Dermis blood vessel endothelial cell (primary cell): ENCODE measurements around the gene ZNF576. TPM values are rescaled to one million over a fixed set of nuclear protein-coding genes. Genes with fewer than 3 reads are reported as not detected.
"Not testable (repeated sequence)": the region's sequence is repeated elsewhere in the genome, so short reads cannot be mapped to it uniquely, and the experiment has no call there.

Experiments used
- DNase-seq: peaks from one replicate; pipeline ENCODE4 v3.0.0; 2010
- total RNA-seq: library from RNA; depleted of rRNA; stranded (reverse); fragments of >200 nt; gene quantifications from 2 replicates; pipeline ENCODE4 v1.2.3, GENCODE V29; 2014

The ZNF576 gene
- total RNA-seq, 1 donor from 2014 or later: 12.6 TPM

GRCh38 chr19:43600326-43600725, 3.9 kb downstream of the ZNF576 start:
- DNase-seq: not testable (repeated sequence)

- DNase-seq: no peak
Observed at GRCh38 chr19:43605875-43606568, 9.6 kb downstream of the ZNF576 start.

GRCh38 chr19:43606569-43607229, 10.3 kb downstream of the ZNF576 start:
- no peak for DNase-seq

GRCh38 chr19:43607238-43608205, 11.1 kb downstream of the ZNF576 start:
- DNase-seq: no peak

- DNase-seq: no peak
Observed at GRCh38 chr19:43609872-43610271, 13.5 kb downstream of the ZNF576 start.

GRCh38 chr19:43610493-43610892, 14.1 kb downstream of the ZNF576 start:
- no peak for DNase-seq

- DNase-seq: no peak
Observed at GRCh38 chr19:43611788-43612187, 15.4 kb downstream of the ZNF576 start, which contains the start of gene SRRM5. Gene SRRM5, plus strand, starts transcription at chr19:43612088. Its CDS starts 34 bp downstream, at chr19:43612122.

- DNase-seq: no peak
Observed at GRCh38 chr19:43612374-43612773, 16.0 kb downstream of the ZNF576 start.

- DNase-seq: no peak
Observed at GRCh38 chr19:43616306-43616705, 19.9 kb downstream of the ZNF576 start.

GRCh38 chr19:43616954-43617353, 20.6 kb downstream of the ZNF576 start:
- DNase-seq: no peak

GRCh38 chr19:43618921-43619261, 22.5 kb downstream of the ZNF576 start:
- peak; percentile 64 for DNase-seq

GRCh38 chr19:43619262-43620060, 23.1 kb downstream of the ZNF576 start, which contains the start of gene ZNF428:
Gene ZNF428, minus strand, starts transcription at chr19:43619629. Its CDS starts 5,325 bp downstream, at chr19:43614304.
- DNase-seq: peak; percentile 94

GRCh38 chr19:43620061-43621001, 23.9 kb downstream of the ZNF576 start:
- no peak for DNase-seq

GRCh38 chr19:43622070-43622469, 25.7 kb downstream of the ZNF576 start:
- DNase-seq: no peak

GRCh38 chr19:43622956-43623355, 26.6 kb downstream of the ZNF576 start:
- no peak for DNase-seq

GRCh38 chr19:43623889-43624670, 27.7 kb downstream of the ZNF576 start:
- DNase-seq: no peak

GRCh38 chr19:43624933-43625332, 28.5 kb downstream of the ZNF576 start:
- peak; percentile 28 for DNase-seq

- peak; percentile 46 for DNase-seq
Observed at GRCh38 chr19:43625918-43626579, 29.7 kb downstream of the ZNF576 start.

- DNase-seq: no peak
Observed at GRCh38 chr19:43626838-43627237, 30.4 kb downstream of the ZNF576 start.
